Esophagus squamous epithelium (tissue), 5 donors: ENCODE measurements around the gene DUSP16. TPM values are rescaled to one million over a fixed set of nuclear protein-coding genes. Genes with fewer than 3 reads are reported as not detected.

Experiments used
- DNase-seq: peaks from one replicate; lab custom pipeline; 2025; lab: John Stamatoyannopoulos, UW
- H3K27ac ChIP-seq, 4 donors: fragments of 200-600 bp; sonication (generic); one replicate each; pipeline ENCODE4 v1.5.1; 2016 to 2019; ENCODE audit warnings: mild to moderate bottlenecking in 1 of 4
- H3K27me3 ChIP-seq, 4 donors: fragments of 200-600 bp; sonication (generic); 1 replicate in 3 of 4; 2 replicates in 1 of 4; pipeline versions ENCODE4 v1.5.1 to v1.6.0; 2017 to 2021; ENCODE audit warnings: antibody characterized with exemption in 1 of 4
- H3K36me3 ChIP-seq, 3 donors: fragments of 200-600 bp; sonication (generic); one replicate each; pipeline ENCODE4 v1.5.1; 2016 to 2019
- H3K4me1 ChIP-seq, 3 donors: fragments of 200-600 bp; sonication (generic); one replicate each; pipeline ENCODE4 v1.5.1; 2017 to 2019
- H3K4me3 ChIP-seq, 4 donors: fragments of 200-600 bp; sonication (generic); 1 replicate in 3 of 4; 2 replicates in 1 of 4; pipeline ENCODE4 v1.5.1; 2016 to 2019; ENCODE audit warnings: mild to moderate bottlenecking in 2 of 4, moderate library complexity in 1 of 4
- H3K9me3 ChIP-seq, 3 donors: fragments of 200-600 bp; sonication (generic); one replicate each; pipeline ENCODE4 v1.5.1; 2016 to 2019
- POLR2A ChIP-seq, 4 donors: fragments of 450-650 bp; IDR thresholded peaks; one replicate each; pipeline ENCODE4 v1.6.1; 2017; ENCODE audit warnings: antibody characterized with exemption in 4 of 4, mild to moderate bottlenecking in 4 of 4, moderate library complexity in 3 of 4
- WGBS, 2 donors: methylation state at CpG; one replicate each; pipeline ENCODE4 v1.1.5; 2018; 5-methylcytosine and 5-hydroxymethylcytosine counted together
- intact Hi-C: fragments of 100-400 bp; cut with DNase I; formaldehyde crosslinking; loops from one replicate; pipeline ENCODE4 v1.15.0; 2022
- total RNA-seq, 4 donors: library from RNA; depleted of rRNA; stranded (reverse); fragments of >200 nt; gene quantifications; one replicate each; pipeline ENCODE4 v1.1.0, GENCODE V29; 2016
- TF ChIP-seq, protein P1 (sequence below), 6 experiments: fragments of 450-650 bp in 4 of 6; fragments of 200-600 bp in 2 of 6; sonication (generic) in 2 of 6; IDR thresholded peaks; one replicate each; pipeline ENCODE4 v1.5.1; 2016 to 2019; ENCODE audit warnings: antibody characterized with exemption in 6 of 6, mild to moderate bottlenecking in 4 of 6, moderate library complexity in 4 of 6
- donor health status: DM: yes; HTN: yes; CAD: no.

Gene DUSP16
- total RNA-seq, 4 donors from 2014 or later: 15.6 to 27.9 (median 16.5) TPM

- TF ChIP-seq, protein P1, sequence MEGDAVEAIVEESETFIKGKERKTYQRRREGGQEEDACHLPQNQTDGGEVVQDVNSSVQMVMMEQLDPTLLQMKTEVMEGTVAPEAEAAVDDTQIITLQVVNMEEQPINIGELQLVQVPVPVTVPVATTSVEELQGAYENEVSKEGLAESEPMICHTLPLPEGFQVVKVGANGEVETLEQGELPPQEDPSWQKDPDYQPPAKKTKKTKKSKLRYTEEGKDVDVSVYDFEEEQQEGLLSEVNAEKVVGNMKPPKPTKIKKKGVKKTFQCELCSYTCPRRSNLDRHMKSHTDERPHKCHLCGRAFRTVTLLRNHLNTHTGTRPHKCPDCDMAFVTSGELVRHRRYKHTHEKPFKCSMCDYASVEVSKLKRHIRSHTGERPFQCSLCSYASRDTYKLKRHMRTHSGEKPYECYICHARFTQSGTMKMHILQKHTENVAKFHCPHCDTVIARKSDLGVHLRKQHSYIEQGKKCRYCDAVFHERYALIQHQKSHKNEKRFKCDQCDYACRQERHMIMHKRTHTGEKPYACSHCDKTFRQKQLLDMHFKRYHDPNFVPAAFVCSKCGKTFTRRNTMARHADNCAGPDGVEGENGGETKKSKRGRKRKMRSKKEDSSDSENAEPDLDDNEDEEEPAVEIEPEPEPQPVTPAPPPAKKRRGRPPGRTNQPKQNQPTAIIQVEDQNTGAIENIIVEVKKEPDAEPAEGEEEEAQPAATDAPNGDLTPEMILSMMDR (IDR thresholded peaks at IDR 0.05): no peak
- no peak for TF ChIP-seq POLR2A (IDR thresholded peaks at IDR 0.05)
- Histone ChIP-seq H3K4me1 (peaks cover 0 to 10% (median 0%) of the 10 kb centered on the region in 3 donors), H3K27me3 (no peaks in the 10 kb centered on the region), H3K36me3 (no peaks in the 10 kb centered on the region), H3K27ac (no peak overlapping the region), H3K9me3 (peaks cover 0 to 11% (median 0%) of the 10 kb centered on the region in 3 donors), H3K4me3 (no peak overlapping the region)
- 73 to 100% methylated on average over 2 of the region's 2 CpGs for WGBS, 2 donors
- intact Hi-C loops: no loop called here
- no peak for DNase-seq
Measured at GRCh38 chr12:12425001-12425400, 137.7 kb downstream of the DUSP16 start.

Other genes with a start within 250 kb of the DUSP16 start
- 10 to 100 TPM; 22.5 to 59.0 (median 47.7) TPM for gene MANSC1, start 212.6 kb downstream of the DUSP16 start, total RNA-seq
- 10 to 100 TPM in 2 of 4 donors, 1 to 10 TPM in 2; 7.6 to 20.4 (median 10.0) TPM for gene BORCS5, start 205.8 kb downstream of the DUSP16 start, total RNA-seq
- gene CREBL2, start 49.0 kb upstream of the DUSP16 start, total RNA-seq: 10 to 100 TPM in 3 of 4 donors, 1 to 10 TPM in 1; 9.4 to 30.7 (median 17.3) TPM
- under 1 TPM in 1 of 4 donors, not detected in 3; 0.40 TPM for gene GPR19, start 133.3 kb upstream of the DUSP16 start, total RNA-seq
- 10 to 100 TPM; 17.3 to 48.1 (median 30.5) TPM for gene CDKN1B, start 154.5 kb upstream of the DUSP16 start, total RNA-seq
- gene APOLD1, start 222.8 kb upstream of the DUSP16 start, total RNA-seq: 10 to 100 TPM in 1 of 4 donors, 1 to 10 TPM in 3; 2.5 to 14.1 (median 6.8) TPM